ENCODE results near the gene MESP2. TPM values are rescaled to one million over a fixed set of nuclear protein-coding genes. Genes with fewer than 3 reads are reported as not detected.

MESP2 gene
- polyA plus RNA-seq, 1 of the 3 experiments (the other 2 are of a cell fraction): 0.31 TPM

- ChIA-PET CTCF (interaction anchor here (0.8 to 1.7 kb wide), 3 partner anchors 61 to 76 kb away, joined by 3 to 4 read pairs (median 3); no protein-coding TSS in a partner anchor), POLR2A (no interaction called here)
- DNase-seq: peak; percentile 51
- 98% methylated on average over 5 of the region's 13 CpGs for WGBS (ENCODE audit: low lambda C conversion rate)
- H3K27me3 ChIP-seq (ENCODE audit: insufficient read depth): no peaks in the 10 kb centered on the region
- peaks cover 8% of the 10 kb centered on the region for H3F3A ChIP-seq (replicated peaks; ENCODE audit: insufficient read depth)
- H4K20me1 ChIP-seq (ENCODE audit: insufficient read depth): no peaks in the 10 kb centered on the region
- H3K36me3 ChIP-seq (replicated peaks in 1 of 2; ENCODE audit: control insufficient read depth in 1 of 2, insufficient read depth in 2 of 2, low read length in 1 of 2): no peaks in the 10 kb centered on the region
- no peak overlapping the region for H3K9ac ChIP-seq
- no peak overlapping the region for H3K27ac ChIP-seq (ENCODE audit: low read depth in 2 of 2, low read length in 1 of 2)
- peak overlapping the region; percentile 71 for H3K4me2 ChIP-seq
- no peaks in the 10 kb centered on the region for H3K9me3 ChIP-seq
- no peak overlapping the region for H2AFZ ChIP-seq (ENCODE audit: low read depth)
- TF ChIP-seq TCF12 (IDR thresholded peaks at IDR 0.05): no peak
- no peak for TF ChIP-seq EP300 (IDR thresholded peaks at IDR 0.05; ENCODE audit: borderline replicate concordance in 1 of 2, low read depth in 1 of 2, low read length in 1 of 2)
- TF ChIP-seq SMC3 (IDR thresholded peaks at IDR 0.05; ENCODE audit: low read depth, low read length): no peak
- no peak for TF ChIP-seq RAD21 (IDR thresholded peaks at IDR 0.05; ENCODE audit: low read length)
- no peaks in the 10 kb centered on the region for H3K9me2 ChIP-seq
- H3K79me2 ChIP-seq (ENCODE audit: insufficient read depth): no peaks in the 10 kb centered on the region
- H3K4me1 ChIP-seq (ENCODE audit: control insufficient read depth in 1 of 2, insufficient read depth in 2 of 2, low read depth in 1 of 2, low read length in 1 of 2): no peaks in the 10 kb centered on the region; a peak in 1 of 4 replicates
- peak overlapping the region in 1 of 2 experiments; percentile 56; a peak in 1 of 4 replicates for H3K4me3 ChIP-seq (ENCODE audit: low read depth in 2 of 2, low read length in 1 of 2)
Measured at GRCh38 chr15:89813381-89814111, 37.4 kb downstream of the MESP2 start.

- no peak for TF ChIP-seq TCF12 (IDR thresholded peaks at IDR 0.05)
- TF ChIP-seq PBX3 (IDR thresholded peaks at IDR 0.05): no peak
- TF ChIP-seq ELF1 (IDR thresholded peaks at IDR 0.05): no peak
- TF ChIP-seq GATA2 (CRISPR knock-in tag; IDR thresholded peaks at IDR 0.05): no peak
- TF ChIP-seq RFX5 (IDR thresholded peaks at IDR 0.05; ENCODE audit: low read length): no peak
- no peak for TF ChIP-seq RAD21 (IDR thresholded peaks at IDR 0.05; ENCODE audit: low read length)
- TF ChIP-seq JUND (IDR thresholded peaks at IDR 0.05): no peak
- TF ChIP-seq NRF1 (IDR thresholded peaks at IDR 0.05; ENCODE audit: low read depth, low read length): no peak
- no peak for TF ChIP-seq TEAD4 (IDR thresholded peaks at IDR 0.05; ENCODE audit: borderline replicate concordance, insufficient read depth)
- TF ChIP-seq CTCF (IDR thresholded peaks at IDR 0.05): no peak
- TF ChIP-seq REST (IDR thresholded peaks at IDR 0.05; ENCODE audit: low read depth, low read length): no peak
- Histone ChIP-seq H3K79me2 (ENCODE audit: insufficient read depth) (no peaks in the 10 kb centered on the region), H3K4me1 (ENCODE audit: control insufficient read depth in 1 of 2, insufficient read depth in 2 of 2, low read depth in 1 of 2, low read length in 1 of 2) (no peaks in the 10 kb centered on the region; a peak in 1 of 4 replicates), H3K4me3 (ENCODE audit: low read depth in 2 of 2, low read length in 1 of 2) (peak overlapping the region; percentile 56 to 64), H3K4me2 (peak overlapping the region; percentile 71), H3K27me3 (ENCODE audit: insufficient read depth) (no peaks in the 10 kb centered on the region), H2AFZ (ENCODE audit: low read depth) (no peak overlapping the region), H3F3A (replicated peaks; ENCODE audit: insufficient read depth) (peaks cover 8% of the 10 kb centered on the region), H3K36me3 (replicated peaks in 1 of 2; ENCODE audit: control insufficient read depth in 1 of 2, insufficient read depth in 2 of 2, low read length in 1 of 2) (no peaks in the 10 kb centered on the region), H3K9ac (no peak overlapping the region), H3K9me2 (no peaks in the 10 kb centered on the region), H4K20me1 (ENCODE audit: insufficient read depth) (no peaks in the 10 kb centered on the region), H3K9me3 (no peaks in the 10 kb centered on the region), H3K27ac (ENCODE audit: low read depth in 2 of 2, low read length in 1 of 2) (no peak overlapping the region)
- ChIA-PET CTCF (interaction anchor here (1.7 kb wide), 2 partner anchors 54 to 60 kb away, joined by 4 to 6 read pairs; no protein-coding TSS in a partner anchor), POLR2A (interaction anchor here (0.6 kb wide), 1 partner anchor 11 kb away, joined by 3 read pairs; no protein-coding TSS in a partner anchor)
- WGBS (ENCODE audit: low lambda C conversion rate): 67% methylated on average over 37 of the region's 56 CpGs
- peak; percentile 57 for DNase-seq
Measured at GRCh38 chr15:89814112-89814742, 38.1 kb downstream of the MESP2 start.

Data from SK-N-SH (cell line).